ENCODE results near the gene TMEM95. TPM values are rescaled to one million over a fixed set of nuclear protein-coding genes. Genes with fewer than 3 reads are reported as not detected.
A peak's percentile ranks its signal among the peaks of the same experiment; 100 is the strongest.
"Not testable (repeated sequence)": the region's sequence is repeated elsewhere in the genome, so short reads cannot be mapped to it uniquely, and the experiment has no call there.

The TMEM95 gene
- total RNA-seq, 1 donor from 2014 or later: not detected

DNA sequence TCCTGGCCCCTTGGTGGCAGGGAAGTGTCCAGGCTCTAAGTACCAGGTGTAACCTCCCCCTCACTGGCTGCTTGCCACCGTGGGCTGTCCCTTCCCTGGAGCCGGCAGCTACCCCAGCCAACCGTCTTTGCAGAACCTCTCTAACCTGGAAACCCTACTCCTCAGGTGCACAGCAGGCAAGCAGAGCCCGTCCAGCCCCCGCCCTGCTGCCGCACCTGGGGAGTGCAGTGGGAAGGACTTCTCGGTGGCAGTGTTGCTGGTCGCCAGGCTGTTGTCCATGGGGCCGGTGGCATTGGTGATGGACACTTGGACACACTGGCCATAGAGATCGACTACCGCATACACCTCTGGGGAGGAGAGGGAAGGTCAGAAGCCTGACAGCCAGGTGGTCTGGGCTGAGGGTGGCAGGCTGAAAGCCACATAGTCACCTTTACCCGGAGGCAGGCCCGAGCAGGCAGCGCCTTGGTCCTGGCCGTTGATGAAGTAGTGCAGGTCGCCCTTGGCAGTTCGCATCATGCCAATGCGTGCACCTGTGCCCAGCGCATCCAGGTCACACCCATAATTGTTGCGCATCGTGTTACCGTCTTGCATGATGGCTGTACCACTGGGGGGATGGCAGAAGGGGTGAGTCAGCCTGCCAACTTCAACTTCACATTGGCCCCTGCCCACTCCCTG lies 32.3 kb upstream of the TMEM95 start:
- DNase-seq (ENCODE audit: low spot score in 2 of 2): no peak
- FAIRE-seq: no peak

DNA sequence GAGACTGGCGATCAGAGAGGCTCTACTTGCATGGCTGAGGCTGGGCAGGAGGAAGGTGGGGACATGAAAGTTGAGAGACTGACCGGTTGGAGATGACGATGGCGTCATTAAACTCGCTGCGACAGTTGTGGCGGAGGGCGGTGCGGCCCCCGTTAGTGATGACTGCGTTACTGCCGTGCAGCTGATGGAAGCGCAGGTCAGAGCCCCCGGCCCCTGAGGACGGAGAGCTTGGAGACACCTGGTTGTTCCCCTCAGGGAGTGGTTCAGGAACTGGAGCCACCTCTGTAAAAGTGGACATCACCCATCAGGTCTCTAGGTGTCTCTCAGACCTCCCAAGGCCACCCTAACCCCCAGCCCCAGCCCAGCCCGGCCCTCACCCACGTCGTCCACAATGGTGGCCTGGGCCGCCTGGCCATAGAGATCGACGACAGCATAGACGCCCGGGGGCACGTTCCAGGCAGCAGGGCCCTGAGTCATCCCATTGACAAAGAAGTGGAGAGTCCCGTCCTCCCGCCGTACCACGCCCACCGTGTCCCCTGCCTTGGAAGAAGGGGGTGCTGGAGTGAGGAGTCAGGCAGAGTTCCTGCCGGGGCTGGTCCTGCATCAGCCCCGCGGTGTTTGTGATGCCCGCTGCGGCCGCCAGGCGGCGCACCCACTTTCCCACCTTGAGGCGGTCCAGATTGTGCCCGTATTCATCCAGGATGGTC lies 31.1 kb upstream of the TMEM95 start:
- no peak for FAIRE-seq
- peak; percentile 51 to 69 for DNase-seq (ENCODE audit: low spot score in 2 of 2)

DNA sequence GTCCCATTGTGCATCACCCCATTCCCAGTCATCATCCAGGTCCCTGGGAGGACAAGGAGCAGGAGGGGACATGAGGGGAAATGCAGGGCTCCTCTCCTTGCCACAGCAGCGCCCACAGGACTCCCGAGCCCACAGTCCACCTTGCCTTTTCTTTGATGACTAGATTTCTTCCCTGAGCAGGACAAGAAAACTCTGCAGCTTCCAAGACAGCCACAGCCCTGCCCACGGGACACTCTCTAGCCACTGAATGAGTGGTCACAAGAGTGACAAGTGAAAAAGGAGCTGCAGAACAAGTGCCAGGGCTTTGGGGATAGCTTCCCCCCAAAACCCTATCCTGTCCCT lies 30.5 kb upstream of the TMEM95 start:
- no peak for FAIRE-seq
- DNase-seq (ENCODE audit: low spot score in 2 of 2): no peak

DNA sequence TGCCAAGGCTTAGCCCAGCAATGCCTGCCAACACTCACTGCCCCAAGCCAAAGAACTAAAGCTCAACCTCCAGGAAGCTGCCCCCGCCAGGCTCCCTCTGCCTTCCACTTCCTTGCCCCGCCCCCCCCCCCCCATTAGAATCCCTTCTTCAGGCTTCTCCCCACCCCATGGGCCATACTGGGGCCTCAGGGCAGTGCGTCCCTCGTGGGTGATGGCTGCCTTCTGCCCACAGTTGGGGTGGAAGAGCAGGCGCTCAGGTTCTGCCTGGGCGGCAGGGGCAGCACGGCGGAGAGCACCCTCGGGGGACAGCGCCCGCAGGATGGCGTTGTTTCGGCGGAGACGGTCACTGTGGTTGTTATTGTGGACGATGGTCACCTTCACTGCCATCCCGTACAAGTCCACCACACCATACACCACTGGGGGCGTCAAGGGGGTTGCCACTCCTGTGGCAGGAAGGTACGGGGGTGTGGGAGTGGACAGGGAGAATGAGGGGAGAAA lies 29.9 kb upstream of the TMEM95 start:
- no peak for FAIRE-seq

DNA sequence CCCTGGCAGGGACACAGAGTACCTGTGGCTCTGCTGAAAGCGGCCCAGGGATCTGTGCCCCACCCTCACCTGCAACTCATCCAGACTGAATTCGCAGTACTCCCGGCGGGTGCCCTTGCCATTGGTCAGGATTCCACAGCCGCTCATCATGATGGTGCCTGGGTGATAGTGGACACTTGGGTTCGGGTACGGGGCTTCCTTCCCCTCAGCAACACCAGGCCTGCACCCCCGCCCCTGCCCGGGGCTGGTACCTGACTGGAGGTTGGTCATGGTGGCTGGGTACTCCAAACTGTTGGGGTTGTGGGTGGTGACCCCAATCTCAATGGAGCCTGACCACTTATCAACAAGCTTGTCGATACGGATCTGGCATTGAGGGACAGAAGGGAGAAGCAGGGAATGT lies 28.8 kb upstream of the TMEM95 start:
- FAIRE-seq: no peak
- peak in 1 of 2 donors; percentile 19 for DNase-seq (ENCODE audit: low spot score in 2 of 2)

More for the DNA sequence above, 29.9 kb upstream of the TMEM95 start:
- no peak for DNase-seq (ENCODE audit: low spot score in 2 of 2)

DNA sequence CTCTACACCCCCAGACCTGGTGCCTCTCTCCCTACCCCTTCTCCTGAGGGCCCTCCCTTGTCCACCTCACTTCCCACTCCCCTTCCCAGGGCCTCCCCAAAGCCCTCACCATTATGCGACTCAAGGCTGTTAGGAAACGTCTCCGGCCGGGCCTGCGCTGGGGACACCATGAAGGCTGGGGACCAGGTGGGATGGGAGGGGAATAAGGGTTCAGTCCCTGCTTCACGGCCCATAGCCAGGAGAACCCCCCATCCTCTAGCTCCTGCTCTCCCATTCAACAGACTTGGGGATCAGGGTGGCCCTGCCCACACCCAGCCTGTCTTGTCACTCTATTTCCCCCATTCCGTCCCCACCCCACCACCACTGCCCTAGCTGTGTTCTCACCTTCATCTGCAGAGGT lies 27.9 kb upstream of the TMEM95 start:
- no peak for FAIRE-seq
- peak in 1 of 2 donors; percentile 22 for DNase-seq (ENCODE audit: low spot score in 2 of 2)

DNA sequence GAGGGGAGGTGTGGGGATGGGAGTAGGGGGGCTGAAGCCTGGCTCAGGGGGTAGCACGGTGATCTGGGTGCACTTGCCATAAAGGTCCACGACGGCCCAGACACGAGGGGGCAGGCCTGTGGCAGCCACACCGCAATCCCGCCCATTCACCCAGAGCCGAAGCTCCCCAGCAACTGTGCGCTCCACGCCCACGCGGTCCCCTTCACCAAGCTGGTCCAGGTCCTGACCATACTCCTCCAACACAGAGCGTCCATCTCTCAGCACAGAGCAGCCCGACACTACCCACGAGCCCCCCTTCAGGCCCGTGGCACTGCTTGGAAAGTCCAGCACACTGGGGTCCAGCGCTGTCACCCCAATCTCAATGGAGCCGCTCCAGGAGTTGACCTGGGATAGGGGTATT lies 27.5 kb upstream of the TMEM95 start:
- no peak for FAIRE-seq

DNA sequence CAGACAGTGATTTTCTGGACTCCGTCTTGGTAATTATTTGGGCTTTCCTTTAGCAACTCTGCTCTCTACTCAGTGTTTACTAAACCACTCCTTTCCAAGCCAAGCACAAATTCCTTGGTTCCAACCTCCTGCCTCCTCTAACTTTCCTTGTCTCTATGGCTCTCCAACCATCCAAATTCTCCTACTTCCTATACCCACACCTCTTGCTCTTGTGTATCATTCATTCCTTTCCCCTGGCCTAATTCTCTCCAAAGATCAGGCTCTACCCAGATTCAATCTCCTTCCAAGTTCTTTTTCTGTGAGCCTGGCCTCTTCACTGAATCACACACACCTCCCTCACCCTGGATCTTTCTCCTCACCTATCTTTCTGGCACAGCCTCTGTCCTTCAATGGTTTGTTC lies 26.9 kb upstream of the TMEM95 start:
- FAIRE-seq: no peak
- DNase-seq (ENCODE audit: low spot score in 2 of 2): no peak

More for the DNA sequence above, 27.5 kb upstream of the TMEM95 start:
- peak in 1 of 2 donors; percentile 14 for DNase-seq (ENCODE audit: low spot score in 2 of 2)

DNA sequence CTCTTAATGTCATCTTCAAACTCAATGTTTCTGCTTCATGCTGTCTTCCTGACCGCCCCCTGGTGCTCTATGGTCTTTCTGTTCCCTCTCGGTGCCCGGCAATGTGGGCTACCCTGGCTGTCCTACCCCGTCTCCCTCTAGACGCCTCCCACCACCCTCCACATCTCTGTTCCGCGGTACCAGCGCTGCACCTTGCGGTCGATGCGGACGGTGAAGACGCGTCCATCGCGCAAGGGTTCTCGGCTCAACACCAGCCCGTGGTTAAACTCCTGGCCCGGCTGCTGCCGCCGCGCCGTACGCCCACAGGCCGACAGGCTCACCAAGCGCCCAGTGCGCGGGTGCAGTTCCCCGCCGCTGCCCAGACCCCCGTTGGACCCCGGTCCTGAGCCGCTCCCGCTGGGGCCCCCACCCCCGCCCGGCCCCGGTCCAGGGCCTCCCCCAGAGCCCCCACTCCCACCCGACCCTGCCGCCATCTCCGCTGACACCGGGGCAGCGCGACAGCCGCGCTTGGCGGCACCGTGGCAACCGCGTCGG lies 26.0 kb upstream of the TMEM95 start, which contains the start of gene NEURL4:
Gene NEURL4 (minus strand): TSS at position 496 of the 534 bp plus-strand sequence. CDS start 23 bp downstream, at position 473.
- FAIRE-seq (no peak), DNase-seq (ENCODE audit: low spot score in 2 of 2) (peak in 1 of 2 donors; percentile 55)

DNA sequence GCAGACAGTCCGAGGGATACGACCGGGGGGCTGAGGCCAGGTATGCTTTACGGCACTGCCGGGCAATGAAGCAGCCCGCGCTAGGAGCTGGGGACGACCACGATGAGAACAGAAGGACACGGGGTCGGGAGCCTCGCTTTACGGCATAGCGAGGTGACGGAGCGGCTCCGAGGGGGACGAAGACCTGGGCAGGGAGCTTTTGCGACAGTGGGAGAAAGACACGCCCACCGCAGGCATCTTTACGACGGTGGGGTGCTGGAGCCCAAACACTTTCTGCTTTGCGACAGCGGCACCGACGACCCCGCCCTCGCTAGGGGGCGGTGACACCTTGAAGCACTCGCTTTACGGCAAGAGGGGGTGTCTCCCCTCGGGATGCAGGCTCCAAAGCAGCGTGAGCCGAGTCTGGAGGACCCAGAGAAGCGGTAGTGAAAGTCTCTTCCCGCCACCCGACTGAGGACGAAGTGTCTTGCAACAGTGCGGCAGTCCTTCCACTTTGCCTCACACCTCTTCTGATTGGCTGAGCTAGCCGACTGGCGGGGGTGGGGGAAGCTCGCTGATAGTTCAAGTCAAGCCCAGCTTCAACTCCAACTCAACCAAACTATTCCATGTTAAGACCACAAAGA lies 25.5 kb upstream of the TMEM95 start:
- peak; percentile 98 to 99 for DNase-seq (ENCODE audit: low spot score in 2 of 2)

DNA sequence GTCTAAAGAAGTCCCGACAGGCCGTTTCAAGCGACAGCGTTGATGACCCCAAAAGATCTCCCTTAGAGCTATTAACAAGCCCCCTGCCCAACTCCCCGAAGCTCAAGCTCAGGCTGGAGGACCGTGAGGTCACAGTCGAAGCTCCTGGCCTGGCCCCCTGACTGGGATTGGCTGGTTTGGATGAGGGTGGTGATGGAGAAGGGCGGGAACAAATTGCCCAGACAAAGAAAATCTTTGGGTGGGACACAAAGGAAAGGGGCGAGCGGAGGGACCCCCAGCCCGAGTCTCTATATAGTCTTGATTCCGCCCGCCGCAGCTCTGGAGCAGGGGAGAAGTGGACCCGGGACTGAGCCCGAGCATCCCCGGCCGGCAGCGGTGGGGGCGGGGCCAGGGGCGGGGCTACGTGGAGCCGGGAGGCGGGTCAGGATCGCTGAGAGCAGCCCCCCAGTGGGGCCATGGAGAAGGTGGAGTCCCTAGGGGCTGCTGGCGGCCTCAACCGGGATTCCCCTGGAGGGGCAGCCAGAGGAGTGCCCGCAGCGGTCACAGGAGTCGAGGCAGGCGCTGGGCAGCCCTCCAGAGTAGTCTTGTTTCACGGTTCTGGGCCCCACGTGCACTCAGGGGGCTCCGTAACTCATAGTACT lies 24.8 kb upstream of the TMEM95 start:
- FAIRE-seq: no peak

More for the DNA sequence above, 25.5 kb upstream of the TMEM95 start:
- no peak for FAIRE-seq

DNA sequence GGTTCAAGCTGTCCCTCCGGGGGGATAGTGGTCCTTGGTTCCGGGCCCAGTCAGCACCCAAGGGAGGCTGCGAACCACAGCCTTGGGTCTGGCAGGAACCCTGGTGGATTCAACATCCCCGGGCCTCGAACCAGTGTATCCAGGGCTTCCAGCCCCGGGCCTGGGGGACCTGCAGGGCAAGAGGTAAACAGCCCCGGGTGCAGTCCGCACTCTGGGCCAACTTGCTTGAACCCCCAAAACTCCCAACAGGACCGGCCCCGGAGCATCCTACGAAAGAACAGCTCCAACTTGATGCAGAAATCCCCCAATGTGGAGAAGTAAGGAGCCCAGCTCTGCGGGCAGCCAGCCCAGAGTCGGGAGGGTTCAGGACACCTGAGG lies 24.3 kb upstream of the TMEM95 start:
- FAIRE-seq (no peak), DNase-seq (ENCODE audit: low spot score in 2 of 2) (no peak)

More for the DNA sequence above, 24.8 kb upstream of the TMEM95 start:
- peak; percentile 81 to 86 for DNase-seq (ENCODE audit: low spot score in 2 of 2)

DNA sequence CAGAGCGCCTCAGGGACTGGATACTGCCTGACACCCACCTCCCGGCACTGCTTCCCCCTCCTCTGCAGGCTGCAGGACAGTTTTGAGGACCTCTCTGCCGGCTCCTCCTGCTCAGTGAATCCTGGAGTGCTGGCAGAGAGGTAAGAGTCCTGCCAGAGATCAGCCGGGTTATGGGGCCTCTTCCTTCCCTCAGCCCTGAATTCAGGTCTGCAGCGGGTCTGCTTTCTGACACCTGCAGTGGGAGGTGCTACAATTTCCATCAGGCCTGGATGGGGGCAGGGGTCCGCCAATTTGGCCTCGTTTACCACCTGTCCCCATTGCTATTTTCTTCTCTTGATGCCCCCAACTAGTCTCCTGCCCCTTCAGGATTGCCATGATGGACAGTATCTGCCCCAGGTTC lies 22.8 kb upstream of the TMEM95 start:
- FAIRE-seq: no peak
- no peak for DNase-seq (ENCODE audit: low spot score in 2 of 2)

DNA sequence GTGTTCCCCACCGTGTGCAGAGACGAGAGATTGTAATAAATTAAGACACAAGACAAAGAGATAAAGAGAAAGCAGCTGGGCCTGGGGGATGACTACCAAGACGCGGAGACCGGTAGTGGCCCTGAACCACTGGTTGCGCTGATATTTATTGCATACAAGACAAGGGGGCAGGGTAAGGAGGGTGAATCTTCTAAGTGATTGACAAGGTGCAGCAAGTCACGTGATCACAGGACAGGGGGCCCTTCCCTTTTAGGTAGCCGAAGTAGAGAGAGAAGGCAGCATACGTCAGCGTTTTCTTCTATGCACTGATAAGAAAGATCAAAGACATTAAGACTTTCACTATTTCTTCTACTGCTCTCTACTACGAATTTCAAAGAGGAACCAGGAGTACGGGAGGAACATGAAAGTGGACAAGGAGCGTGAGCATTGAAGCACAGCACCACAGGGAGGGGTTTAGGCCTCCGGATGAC lies 22.3 kb upstream of the TMEM95 start:
- DNase-seq (ENCODE audit: low spot score in 2 of 2); FAIRE-seq: not testable (repeated sequence)

DNA sequence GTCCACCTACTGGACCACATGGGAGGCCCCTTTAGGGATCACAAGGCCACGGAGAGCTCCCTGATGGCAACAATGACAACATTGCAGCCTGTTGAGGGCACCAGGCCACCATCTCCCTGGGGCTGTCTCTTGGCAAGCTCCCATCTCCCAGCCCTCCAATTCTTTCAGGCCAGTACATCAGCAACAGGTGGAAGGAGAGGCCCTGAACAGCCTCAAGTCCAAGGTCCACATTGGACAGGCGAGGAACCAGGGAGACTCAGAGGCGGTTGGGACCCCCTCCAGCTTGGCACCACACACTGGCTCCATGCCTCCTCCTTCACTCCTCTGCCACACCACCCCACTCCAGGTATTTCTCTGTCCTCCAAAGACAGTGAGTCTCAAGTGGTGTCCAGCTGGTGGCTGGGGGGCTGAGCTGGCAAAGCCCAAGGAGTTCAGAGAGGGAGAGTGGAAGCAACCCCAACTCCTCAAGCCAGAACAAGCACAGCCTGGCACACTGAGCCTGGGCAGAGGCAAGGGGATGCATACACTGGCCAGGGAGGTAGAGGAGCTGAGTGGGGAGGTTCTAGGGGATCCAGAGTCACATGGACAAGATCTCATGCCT lies 19.9 kb upstream of the TMEM95 start:
- FAIRE-seq (no peak), DNase-seq (ENCODE audit: low spot score in 2 of 2) (no peak)

DNA sequence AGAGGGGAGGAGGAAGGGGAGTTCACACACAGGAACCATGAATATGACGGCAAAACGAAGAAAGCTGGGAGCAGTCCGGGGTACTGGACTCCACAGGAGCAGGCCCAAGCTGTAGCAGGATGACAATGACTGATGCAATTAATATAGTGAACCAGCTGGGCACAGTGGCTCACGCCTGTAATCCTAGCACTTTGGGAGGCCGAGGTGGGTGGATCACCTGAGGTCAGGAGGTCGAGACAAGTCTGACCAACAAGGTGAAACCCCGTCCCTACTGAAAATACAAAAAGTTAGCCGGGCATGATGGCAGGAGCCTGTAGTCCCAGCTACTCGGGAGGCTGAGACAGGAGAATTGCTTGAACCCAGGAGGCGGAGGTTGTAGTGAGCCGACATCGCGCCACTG lies 19.2 kb upstream of the TMEM95 start:
- FAIRE-seq; DNase-seq (ENCODE audit: low spot score in 2 of 2): not testable (repeated sequence)

DNA sequence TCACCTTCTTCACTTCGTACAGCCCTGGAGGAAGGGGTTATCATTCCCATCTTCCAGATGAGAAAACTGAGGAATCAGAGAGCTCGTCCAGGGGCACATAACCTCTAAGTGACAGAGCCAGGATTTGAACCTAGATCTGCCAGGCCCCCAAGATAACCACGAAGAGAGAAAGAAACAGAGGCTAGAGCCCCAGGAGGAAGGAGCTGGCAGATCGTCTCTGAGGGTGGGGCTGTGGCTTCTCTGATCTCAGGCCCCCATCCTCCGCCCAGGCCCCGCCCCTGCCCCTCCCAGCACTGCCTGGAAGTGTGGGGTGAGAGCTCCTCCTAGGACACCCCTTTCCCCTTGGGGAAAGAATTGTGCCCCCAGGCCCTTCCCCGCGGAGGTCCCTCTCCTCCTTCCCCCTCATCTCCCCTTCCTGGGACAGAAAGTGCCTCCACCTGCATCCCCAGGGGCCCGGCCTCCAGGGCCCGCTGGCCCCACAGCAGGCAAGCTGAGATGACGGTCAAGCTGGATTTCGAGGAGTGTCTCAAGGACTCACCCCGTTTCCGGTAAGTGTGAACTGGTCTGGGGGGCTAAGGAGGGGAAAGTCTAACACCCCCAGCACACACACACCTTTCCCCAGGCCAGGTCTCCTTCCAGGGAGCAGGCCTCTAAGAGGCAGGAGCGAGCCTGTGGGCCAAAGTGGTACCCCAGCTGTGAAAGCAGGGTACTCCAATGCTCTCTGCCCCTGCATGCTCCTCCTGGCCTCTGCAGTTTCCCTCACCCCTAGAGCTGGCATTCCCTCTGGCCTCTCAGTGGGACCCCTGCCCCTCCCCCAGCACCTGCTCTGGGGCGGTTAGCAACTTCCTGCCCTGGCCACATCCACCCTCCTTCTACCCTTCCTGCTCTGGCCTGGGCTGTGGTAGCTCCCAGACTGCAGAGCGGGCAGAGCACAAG lies 18.4 kb upstream of the TMEM95 start, which contains the start of gene ACAP1:
Gene ACAP1 (plus strand): TSS at position 290 of the 936 bp plus-strand sequence. CDS start 206 bp downstream, at position 496.
- FAIRE-seq (no peak), DNase-seq (ENCODE audit: low spot score in 2 of 2) (no peak)

DNA sequence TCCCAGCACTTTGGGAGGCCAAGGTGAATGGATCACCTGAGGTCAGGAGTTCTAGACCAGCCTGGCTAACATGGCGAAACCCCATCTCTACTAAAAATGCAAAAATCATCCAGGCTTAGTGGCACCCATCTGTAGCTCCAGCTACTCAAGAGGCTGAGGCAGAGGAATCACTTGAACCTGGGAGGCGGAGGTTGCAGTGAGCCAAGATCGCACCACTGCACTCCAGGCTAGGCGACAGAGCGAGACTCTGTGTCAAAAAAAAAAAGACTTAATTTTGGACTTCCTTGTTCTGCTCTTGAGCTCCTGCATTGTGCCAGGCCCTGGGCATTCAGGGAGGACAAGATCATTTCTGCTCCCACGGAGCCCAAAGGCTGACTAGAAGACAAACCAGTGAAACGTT lies 17.4 kb upstream of the TMEM95 start:
- not testable (repeated sequence) for DNase-seq (ENCODE audit: low spot score in 2 of 2); FAIRE-seq

DNA sequence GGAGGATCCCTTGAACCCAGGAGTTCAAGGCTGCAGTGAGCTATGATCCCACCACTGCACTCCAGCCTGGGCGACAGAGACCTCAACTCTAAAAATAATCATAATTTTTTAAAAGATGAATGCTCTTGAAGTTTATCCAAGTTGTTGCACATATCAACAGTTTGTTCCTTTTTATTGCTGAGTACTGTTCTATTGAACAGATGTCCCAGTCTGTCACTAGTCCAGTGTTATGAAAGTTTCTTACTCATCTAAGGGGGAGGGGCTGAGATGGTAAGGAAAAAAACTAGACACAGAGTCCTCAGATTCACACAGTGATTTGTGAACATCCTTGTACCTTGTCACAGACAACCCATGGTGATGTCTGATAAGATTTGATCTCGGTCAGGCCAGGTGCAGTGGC lies 14.8 kb upstream of the TMEM95 start:
- no peak for FAIRE-seq
- no peak for DNase-seq (ENCODE audit: low spot score in 2 of 2)
